ENCODE measurements around the gene SLFN12L.
"Not testable (repeated sequence)": the region's sequence is repeated elsewhere in the genome, so short reads cannot be mapped to it uniquely, and the experiment has no call there.

SLFN12L gene

DNA sequence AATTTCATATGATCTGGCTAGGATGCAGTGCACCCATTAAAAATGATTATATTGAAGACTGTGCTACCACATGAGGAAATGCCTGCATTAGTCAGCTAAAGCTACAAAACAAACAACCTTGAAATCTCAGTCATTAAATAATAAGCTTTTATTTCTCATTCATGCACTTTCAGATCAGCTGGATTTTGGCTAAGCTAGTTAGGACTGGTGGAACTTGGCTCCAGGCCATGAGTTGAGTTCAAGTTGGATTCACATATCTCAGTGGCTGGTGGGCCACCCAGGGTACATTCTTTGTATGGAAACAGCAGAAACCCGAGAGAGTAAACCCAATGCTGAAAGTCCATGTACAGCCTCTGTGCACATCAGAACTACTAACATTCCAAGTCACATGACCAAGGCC is 6.4 kb upstream of the SLFN12L start:
- FAIRE-seq (no peak), DNase-seq (ENCODE audit: insufficient read length, low spot score) (no peak)
- TF ChIP-seq, protein P1, sequence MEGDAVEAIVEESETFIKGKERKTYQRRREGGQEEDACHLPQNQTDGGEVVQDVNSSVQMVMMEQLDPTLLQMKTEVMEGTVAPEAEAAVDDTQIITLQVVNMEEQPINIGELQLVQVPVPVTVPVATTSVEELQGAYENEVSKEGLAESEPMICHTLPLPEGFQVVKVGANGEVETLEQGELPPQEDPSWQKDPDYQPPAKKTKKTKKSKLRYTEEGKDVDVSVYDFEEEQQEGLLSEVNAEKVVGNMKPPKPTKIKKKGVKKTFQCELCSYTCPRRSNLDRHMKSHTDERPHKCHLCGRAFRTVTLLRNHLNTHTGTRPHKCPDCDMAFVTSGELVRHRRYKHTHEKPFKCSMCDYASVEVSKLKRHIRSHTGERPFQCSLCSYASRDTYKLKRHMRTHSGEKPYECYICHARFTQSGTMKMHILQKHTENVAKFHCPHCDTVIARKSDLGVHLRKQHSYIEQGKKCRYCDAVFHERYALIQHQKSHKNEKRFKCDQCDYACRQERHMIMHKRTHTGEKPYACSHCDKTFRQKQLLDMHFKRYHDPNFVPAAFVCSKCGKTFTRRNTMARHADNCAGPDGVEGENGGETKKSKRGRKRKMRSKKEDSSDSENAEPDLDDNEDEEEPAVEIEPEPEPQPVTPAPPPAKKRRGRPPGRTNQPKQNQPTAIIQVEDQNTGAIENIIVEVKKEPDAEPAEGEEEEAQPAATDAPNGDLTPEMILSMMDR (IDR thresholded peaks at IDR 0.05; ENCODE audit: insufficient read depth, missing control alignments): no peak

DNA sequence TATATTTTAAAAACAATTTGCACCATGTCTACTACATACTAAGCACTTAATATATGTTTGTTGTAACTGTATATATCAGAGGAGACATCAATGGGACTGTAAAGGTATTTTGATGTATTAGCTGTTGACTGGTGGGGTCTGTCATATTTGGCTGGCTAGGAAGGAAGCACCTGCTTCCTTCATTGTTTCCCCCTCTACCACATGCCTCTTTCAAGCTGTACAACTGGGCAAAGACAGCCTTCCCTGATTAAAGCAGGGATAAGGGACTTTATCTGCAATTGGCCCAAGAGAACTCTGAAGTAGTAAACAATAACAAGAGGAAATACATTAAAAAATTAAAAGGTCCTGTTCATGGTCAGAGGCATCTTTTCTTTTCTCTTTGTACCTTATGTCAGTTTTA is 5.5 kb upstream of the SLFN12L start:
- FAIRE-seq: no peak
- DNase-seq (ENCODE audit: insufficient read length, low spot score): no peak
- TF ChIP-seq, protein P1 (IDR thresholded peaks at IDR 0.05; ENCODE audit: insufficient read depth, missing control alignments): no peak

DNA sequence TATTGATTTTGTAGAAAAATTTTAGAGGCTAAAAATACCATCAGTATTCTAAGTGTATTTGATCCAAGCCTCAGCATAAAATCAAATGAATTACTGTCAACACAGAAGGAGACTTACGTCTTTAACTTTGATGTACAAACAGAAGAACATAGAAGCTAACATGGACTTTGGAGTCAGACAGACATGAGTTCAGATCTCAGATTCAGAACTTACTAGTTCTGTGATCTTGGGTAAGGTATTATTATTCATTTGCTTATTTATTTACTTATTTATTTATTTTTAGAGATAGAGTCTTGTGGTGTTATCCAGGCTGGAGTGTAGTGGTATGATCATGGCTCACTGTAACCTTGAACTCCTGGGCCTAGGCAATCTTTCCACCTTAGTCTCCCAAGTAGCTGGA is 4.0 kb upstream of the SLFN12L start:
- DNase-seq (ENCODE audit: insufficient read length, low spot score) (no peak), FAIRE-seq (no peak)
- TF ChIP-seq, protein P1 (IDR thresholded peaks at IDR 0.05; ENCODE audit: insufficient read depth, missing control alignments): no peak

DNA sequence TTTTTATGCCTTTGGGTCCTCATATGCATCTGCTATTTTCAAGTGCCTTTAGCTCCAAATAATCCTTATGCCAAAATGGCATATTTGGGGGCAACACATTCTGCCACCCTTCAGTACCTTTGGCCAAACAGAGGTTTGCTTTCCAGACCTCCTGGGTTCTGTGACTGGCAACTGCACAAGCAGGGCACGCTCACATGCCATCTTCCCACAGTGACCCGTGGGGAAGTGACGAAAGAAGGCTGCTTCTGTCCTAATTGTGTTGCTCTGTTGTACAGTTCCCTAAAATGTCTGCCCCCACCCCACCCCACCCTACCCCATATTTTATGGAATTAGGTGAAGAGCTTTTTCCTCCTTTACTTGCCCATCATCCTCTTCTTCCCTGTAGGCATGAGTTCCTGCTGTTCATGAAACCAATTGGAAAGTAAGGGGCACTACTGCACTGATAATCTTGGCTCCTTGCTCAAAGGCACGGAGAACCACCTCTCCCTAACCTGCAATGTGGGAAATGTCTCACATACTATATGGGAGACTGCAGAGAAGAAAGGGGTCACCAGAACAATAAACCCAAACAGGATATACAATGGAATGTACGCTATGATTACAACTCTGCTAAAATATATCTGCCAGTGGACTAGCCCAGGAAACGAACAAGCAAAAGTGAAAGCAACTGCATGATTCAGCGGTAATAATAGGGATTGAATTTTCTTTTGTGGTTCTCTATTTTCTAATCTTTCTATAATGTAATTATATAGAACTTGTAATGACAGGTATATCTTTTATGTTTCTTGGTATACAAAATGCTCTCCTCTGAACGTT is 3.3 kb upstream of the SLFN12L start:
- no peak for DNase-seq (ENCODE audit: insufficient read length, low spot score)
- no peak for FAIRE-seq
- TF ChIP-seq, protein P1 (IDR thresholded peaks at IDR 0.05; ENCODE audit: insufficient read depth, missing control alignments): no peak

DNA sequence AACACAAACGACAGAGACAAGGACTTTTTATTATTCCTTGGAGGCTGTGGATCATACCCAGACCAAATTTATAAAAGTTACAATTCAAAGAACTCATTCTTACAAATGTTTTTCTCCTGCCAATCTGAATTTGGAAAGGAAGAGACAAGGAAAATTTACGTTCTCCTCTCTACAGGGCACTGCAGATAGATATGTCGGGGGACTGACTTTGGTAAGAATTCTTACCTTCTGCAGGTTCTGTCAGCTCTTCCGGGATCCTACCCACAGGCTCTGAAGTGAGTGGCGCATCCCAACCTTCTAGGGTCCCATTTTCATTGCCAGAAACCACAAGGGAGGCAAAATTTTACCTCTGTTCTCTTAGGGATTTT is 2.2 kb upstream of the SLFN12L start:
- FAIRE-seq (no peak), DNase-seq (ENCODE audit: insufficient read length, low spot score) (no peak)
- TF ChIP-seq, protein P1 (IDR thresholded peaks at IDR 0.05; ENCODE audit: insufficient read depth, missing control alignments): no peak

DNA sequence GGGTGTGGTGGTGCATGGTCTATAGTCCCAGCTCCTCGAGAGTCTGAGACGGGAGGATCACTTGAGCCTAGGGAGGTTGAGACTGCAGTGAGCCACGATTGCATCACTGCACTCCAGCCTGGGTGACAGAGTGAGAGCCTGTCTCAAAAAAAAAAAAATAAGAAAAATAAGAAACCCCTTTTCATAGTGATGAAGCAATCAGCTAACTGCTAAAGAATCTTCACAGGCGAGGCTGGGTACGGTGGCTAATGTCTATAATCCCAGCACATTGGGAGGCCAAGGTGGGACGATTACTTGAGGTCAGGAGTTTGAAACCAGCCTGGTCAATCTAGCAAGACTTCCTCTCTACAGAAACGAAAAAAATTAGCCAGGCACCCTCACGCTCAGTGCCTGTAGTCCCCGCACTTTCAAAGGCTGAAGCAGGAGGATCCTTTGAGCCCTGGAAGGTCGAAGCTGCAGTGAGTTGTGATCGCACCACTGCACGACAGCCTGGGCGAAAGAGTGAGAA is 760 bp downstream of the SLFN12L start:
- TF ChIP-seq, protein P1 (IDR thresholded peaks at IDR 0.05; ENCODE audit: insufficient read depth, missing control alignments): no peak
- FAIRE-seq (no peak), DNase-seq (ENCODE audit: insufficient read length, low spot score) (no peak)

DNA sequence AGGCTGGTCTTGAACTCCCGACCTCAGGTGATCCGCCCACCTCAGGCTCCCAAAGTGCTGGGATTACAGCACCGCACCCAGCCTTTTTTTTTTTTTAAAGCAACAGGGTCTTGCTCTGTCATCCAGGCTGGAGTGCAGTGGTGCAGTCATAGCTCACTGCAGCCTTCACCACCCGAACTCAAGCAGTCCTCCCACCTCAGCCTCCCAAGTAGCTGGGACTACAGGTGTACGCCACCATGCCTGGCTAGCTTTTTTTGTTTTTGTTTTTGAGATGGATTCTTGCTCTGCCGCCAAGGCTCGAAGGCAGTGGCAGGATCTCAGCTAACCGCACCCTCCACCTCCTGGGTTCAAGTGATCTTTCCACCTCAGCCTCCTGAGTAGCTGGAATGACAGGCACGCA is 2.1 kb downstream of the SLFN12L start:
- FAIRE-seq; DNase-seq (ENCODE audit: insufficient read length, low spot score): not testable (repeated sequence)

Measured in D721Med (cell line).